Stimulated activated CD4-positive, alpha-beta T cell treated with anti-CD3 and anti-CD28 coated beads, Interleukin-4, amount 100 ng/mL, for 1 hour (primary cell): ENCODE results near the gene P3H3.

Experiments used
- DNase-seq: peaks from one replicate; pipeline ENCODE4 v3.0.0-alpha.2; 2020

The P3H3 gene, protein sequence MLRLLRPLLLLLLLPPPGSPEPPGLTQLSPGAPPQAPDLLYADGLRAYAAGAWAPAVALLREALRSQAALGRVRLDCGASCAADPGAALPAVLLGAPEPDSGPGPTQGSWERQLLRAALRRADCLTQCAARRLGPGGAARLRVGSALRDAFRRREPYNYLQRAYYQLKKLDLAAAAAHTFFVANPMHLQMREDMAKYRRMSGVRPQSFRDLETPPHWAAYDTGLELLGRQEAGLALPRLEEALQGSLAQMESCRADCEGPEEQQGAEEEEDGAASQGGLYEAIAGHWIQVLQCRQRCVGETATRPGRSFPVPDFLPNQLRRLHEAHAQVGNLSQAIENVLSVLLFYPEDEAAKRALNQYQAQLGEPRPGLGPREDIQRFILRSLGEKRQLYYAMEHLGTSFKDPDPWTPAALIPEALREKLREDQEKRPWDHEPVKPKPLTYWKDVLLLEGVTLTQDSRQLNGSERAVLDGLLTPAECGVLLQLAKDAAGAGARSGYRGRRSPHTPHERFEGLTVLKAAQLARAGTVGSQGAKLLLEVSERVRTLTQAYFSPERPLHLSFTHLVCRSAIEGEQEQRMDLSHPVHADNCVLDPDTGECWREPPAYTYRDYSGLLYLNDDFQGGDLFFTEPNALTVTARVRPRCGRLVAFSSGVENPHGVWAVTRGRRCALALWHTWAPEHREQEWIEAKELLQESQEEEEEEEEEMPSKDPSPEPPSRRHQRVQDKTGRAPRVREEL

DNA sequence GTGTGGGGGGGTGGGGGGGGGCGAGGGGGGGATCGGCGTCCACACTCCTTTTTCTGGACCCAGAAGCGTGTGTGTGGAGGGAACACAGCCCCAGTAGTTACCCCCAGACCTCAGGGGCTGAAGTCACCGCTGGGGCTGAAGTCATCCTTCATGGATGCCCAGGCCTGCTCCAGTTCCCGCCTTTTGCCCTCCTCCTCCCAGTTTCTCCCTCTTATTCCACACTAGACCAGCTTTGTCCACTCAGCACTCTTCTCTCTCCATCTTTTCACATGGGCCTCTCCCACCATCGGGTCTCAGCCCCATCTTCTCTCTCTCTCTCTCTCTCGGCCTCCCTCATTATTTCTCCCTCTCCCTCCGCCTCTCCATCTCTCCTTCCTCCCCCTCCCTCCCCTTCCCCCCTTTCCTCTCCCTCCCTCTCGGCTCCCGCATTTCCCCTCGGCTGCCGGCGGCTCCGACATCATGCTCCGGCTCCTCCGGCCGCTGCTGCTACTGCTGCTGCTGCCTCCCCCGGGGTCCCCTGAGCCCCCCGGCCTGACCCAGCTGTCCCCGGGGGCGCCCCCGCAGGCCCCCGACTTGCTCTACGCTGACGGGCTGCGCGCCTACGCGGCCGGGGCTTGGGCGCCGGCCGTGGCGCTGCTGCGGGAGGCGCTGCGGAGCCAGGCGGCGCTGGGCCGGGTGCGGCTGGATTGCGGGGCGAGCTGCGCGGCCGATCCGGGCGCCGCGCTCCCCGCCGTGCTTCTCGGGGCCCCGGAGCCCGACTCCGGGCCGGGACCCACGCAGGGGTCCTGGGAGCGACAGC, at the start of gene P3H3:
P3H3 (plus strand) TSS at position 426 of the 799 bp plus-strand sequence; CDS start at position 460, 34 bp downstream.
- peak; percentile 32 for DNase-seq

DNA sequence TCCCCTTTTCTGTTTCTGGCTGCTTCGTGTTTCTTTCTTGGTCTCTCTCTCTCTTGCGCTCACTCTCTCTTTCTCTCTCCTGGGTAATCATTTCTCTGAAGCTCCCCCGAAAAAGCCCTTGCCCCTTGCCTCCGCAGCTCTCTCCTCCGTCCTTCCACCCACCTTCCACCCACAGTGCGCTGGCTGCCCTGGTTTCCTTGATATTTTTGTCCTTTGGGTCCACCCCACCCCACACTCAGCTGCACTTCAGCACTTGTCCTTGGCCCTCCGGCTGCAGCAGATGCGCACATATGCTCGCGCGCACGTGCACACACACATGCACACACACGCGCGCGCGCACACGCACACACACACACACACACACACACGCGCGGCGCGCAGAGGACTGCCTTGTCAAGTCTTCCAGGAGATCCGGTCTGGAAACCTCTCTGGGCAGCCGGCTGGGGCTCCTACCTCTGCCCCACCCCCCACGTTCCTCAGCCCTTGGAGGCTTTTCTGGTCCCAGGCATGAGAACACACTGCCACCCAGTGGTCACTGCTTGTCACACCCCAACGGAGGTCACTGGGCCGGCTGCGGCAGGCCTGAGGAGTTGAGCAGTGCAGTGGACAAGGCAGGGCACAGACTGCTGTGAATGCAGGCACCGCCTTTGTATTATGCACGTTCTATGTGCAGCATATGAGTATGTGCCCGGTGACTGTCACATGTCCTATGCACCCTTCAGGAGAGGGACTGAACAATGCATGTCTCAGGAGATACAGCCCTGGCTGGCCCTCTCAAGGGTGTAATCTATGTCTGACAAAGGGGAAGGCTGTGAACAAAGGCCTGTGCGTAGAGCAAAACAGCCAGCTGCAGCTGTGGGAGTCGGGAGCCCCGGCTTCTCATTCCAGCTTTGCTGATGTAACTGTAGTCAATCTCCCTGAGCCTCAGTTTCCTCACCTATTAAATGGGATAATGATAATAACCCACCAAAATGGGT, 49.3 kb upstream of the P3H3 start:
- peak; percentile 86 for DNase-seq

DNA sequence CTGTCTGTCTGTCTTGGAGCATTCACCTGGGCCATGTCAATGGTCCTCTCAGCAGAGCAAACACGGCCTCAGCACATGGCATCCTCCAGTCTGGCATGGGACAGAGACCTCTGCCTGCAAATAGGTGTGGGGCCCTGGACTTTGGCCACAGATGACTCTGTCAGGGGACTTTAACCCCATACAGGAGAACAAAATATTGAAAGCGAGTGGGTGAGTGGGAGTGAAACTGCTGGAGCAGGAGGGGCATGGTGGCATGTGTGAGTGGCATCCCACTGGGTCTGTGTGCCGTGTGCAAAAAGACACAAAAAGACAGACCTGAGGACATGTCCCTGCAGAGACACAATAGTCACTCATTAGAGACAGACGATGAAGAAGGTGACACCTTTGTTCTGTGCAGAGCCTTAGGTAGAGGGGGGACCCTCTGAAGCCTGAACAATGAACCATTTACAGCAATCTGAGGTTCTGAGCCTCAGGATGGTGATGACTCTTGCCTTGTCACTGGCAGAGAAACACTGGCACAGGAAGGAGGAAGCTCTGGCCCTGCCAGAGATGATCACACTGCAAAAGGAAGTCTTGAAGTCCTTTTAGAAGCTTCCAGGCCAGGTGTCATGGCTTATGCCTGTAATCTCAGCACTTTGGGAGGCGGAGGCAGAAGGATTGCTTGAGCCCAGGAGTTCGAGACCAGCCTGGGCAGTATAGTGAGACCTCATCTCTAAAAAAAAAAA, 48.3 kb upstream of the P3H3 start:
- no peak for DNase-seq

DNA sequence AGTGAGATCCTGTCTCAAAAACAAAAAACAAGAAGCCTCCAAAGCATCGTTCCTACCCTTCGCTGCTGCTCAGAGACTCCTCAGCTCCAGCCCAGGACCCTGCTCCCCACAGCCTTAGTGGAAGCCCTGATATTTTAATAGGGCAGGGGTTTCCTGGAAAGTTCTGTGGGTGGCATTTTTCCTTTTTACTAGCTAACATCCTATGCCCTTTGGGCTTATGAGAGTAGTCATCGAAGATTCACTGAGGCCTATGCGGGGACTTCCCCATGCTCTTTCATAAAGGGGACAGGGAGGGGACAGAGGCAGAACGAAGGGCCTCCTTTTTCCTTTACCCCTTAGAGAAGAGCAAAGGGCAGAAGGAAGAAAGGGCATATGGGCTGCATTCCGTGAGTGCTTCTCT, 47.6 kb upstream of the P3H3 start:
- no peak for DNase-seq

DNA sequence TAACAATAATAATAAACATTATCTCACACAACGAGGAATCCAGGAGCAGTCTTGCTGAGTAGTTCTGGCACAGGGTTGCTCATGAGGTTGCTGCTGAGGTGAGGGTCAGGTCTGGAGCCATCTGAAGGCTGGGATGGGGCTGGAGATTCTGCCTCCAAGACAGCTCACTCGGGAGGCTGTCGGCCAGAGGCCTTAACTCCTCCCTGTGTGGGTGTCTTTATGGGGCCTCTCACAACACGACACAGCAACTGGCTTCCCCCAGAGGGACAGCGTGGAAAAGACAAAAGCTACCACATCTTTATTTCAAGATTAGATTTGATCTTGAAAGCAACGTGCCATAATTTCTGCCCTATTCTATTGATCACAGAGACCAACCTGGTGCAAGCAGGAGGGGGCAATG, 46.1 kb upstream of the P3H3 start:
- DNase-seq = no peak

DNA sequence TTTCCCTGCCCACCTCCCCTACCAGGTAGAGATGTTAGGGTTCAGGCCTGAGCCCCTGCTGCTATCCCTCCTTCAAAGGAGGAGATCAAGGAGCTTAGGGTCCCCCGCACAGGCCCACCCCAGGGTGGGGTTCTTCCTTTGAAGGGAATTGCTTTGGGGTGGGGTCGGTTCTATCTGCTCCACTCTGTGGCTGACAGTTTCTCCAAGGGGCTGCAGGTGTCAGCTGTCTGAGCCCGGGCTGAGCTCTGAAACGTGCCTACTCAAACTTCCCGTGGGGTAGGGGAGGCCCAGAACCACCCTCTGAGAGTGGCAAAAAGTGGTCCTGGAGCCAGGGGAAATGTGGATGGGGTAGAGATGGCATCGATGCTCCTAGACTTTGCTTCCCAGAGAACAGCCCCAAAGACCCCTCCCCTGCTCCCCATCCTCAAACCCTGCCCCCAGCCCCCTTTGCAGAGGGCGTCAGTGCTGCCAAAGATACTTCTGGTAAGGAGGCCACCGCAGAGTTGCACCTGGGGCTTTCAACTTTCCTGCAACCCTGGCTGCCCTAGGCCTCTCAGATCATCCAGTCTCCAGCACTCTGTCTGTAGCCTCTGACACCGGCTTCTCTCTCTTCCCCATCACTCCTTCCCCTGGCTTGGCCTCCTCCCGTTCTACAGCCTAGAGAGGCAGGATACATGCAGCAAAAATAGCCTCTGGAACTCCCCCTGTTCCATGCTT, 45.2 kb upstream of the P3H3 start:
- DNase-seq = no peak

DNA sequence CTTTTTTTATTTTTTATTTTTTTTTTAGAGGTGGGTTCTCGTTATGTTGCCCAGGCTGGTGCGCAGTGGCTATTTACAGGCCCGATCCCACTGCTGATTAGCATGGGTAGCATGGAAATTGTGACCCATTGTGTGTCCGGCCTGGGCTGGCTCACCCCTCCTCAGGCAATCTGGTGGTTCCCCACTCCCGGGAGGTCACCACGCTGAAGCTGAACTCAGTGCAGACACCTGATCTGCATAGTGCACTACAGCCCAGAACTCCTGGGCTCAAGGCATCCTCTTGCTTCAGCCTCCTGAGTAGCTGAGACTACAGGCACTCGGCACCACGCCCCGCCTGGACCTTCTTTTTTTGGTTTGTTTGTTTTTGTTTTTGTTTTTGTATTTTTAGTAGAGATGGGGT, 44.4 kb upstream of the P3H3 start:
- DNase-seq = no peak

DNA sequence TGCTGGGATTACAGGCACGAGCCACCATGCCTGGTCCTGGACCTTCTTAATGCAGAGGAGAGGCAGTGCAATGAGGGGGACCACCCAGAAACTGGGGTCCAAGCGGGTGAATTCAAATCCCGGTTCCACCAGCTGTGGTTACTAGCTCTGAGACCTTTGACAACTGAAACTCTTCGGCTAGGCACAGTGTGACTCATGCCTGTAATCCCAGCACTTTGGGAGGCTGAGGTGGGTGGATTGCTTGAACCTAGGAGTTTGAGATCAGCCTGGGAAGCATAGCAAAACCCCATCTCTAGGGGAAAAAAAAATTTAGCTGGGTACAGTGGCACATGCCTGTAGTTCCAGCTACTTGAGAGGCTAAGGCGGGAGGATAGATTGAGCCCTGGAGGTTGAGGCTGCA, 43.9 kb upstream of the P3H3 start:
- DNase-seq = no peak

DNA sequence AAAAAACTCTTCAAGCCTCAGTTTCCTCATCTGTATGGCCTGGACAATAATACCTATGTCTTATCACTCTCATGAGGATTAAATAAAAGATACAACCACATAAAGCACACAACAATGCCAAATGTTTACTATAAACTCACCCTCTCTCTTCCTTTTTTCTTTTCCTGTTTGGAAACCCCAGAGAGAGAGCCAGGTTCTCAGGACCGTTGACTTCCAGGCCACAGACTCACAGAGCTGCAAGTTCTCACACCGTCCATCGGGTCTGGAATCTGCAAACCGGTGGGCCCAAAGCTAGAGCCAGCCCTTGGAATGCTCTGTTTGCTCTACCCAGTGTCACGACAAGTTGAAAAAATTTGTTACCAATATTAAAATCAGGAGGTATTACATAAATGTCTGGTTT, 43.4 kb upstream of the P3H3 start:
- DNase-seq = no peak

DNA sequence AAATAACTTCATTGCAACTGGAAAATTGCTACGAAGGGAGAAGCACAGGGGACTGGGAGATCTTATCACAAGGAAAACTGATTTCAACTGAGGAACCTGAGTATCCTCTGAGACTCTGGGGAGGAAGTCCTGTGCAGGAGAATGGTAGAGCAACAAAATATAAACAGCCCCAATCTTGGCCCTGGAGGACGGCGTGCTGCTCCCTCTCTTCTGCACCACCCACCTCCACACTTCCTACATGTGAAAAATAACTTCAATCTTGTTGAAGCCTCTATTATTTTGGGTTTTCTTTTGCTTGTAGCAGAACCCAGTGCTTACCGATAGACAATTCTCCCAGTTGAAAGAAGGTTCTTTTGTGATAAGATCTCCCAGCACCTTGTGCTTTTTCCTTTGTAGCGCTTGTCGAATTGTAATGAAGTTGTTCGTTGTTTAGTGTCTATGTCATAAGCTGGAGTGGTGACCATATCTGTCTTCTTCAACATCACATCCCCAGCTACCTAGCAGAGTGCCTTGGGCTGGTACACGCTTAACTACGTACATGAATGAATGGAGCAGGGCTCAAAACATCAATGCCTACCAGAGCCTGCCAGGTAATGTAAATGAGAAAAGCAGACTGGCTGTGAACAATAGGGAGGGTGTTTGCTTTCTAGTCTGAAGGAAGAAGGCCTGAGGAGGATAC, 41.7 kb upstream of the P3H3 start:
- DNase-seq = no peak

DNA sequence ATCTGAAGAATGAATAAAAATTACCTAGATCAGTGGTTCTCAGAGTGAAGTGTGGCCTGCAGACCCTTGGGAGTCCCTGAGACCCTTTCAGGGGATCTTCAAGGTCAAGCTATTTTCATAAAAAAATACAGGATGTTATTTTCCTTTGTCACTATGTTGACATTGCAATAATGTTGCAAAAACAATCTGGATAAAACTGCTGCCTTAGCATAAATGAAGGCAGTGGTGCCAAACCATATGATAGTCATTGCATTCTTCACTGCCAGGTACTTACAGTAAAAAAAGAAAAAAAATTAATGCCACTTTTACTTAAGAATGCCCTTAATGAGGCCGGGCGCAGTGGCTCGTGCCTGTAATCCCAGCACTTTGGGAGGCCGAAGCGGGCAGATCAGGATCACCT, 40.9 kb upstream of the P3H3 start:
- no peak for DNase-seq

DNA sequence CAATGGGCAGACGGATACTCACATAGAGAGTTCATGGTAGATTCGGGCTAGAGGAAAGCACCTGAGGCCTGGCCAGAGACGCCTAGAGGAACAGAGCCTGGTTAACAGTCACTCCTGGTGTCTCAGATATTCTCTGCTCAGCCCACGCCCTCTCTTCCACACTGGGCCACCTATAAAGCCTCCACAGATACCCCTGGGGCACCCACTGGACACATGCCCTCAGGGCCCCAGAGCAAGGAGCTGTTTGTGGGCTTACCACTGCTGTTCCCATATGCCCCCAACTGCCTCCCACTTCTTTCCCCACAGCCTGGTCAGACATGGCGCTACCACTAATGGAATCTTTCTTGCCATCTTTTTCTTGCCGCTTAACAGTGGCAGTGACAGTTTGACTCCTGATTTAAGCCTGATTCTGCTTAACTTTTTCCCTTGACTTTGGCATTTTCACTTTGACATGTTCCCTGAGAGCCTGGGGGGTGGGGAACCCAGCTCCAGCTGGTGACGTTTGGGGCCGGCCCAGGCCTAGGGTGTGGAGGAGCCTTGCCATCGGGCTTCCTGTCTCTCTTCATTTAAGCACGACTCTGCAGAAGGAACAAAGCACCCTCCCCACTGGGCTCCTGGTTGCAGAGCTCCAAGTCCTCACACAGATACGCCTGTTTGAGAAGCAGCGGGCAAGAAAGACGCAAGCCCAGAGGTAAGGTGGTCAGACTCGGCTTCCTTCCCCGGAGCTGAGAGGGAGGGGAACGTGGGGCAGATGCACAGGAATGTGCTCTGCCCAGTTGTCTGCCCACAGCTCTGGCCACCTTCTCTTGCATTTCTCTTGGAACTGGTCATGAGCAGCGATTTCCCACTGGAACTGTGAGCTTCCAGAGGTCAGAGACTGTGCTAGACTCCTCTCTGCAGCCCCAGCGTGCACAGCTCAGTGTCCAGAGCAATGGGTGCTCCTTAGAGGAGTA, 39.0 kb upstream of the P3H3 start, which contains the start of gene CD4:
CD4 (plus strand) TSS at position 557 of the 953 bp plus-strand sequence. CDS start 10,611 bp downstream, outside the sequence.
- DNase-seq = peak; percentile 74

DNA sequence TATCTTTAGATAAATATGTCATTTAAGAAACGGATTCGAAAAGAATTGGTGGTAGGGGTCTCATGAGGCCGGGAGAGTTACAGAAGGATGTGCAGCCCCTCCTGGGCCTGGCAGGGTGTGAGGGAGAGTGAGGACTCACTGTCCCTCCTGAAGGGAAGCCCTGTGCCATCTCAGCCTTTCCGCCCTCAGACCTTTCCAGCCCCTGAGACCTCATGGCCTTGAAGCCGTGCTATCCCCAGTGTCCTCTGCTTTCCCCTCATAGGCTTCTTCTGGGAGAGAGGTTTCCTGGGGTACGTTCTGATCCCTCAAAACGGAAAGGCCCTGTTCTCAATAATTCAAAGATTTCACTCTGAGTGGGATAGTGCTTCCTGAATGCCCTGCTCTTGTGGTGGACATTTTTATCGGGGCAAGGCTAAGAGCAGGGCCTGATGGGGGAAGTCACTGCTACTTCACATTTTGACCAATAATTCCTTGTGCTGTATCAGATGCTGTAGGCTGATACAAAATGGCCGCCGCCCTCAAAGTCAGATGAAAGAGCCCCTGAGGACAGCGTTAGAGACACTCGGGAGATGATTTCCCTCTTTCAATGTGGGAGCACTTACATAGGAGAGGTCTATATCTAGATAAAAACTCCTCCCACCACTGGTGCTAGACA, 37.6 kb upstream of the P3H3 start:
- peak; percentile 52 for DNase-seq

DNA sequence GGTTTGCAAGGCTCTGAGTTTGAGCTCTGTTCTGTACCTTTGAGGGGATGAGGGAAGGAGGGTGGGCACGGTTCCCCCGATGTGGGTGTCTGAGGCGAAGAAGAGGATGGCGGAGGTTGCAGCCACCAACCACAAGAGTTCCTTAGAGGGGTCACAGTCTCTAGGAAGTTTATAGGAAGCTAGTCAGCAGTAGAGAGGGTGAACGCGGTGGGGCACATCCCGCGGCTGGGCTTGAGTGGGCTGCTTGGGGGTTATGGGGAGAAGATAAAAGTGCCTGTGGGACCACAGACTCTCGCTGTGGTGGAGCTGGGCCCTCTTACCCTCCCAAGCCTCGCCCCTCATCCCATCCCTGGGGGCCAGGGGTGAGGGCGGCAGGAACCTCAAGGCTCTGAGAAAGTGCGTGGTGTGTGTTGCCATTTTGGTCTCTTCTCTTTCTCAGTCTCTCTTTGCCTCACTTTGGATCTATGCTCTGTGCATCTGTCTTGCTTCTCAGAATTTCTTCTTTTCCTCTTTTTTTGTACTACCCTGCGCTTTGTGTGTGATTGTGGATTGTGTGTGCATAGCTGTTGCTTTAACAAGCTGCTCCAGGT, 36.2 kb upstream of the P3H3 start:
- no peak for DNase-seq

DNA sequence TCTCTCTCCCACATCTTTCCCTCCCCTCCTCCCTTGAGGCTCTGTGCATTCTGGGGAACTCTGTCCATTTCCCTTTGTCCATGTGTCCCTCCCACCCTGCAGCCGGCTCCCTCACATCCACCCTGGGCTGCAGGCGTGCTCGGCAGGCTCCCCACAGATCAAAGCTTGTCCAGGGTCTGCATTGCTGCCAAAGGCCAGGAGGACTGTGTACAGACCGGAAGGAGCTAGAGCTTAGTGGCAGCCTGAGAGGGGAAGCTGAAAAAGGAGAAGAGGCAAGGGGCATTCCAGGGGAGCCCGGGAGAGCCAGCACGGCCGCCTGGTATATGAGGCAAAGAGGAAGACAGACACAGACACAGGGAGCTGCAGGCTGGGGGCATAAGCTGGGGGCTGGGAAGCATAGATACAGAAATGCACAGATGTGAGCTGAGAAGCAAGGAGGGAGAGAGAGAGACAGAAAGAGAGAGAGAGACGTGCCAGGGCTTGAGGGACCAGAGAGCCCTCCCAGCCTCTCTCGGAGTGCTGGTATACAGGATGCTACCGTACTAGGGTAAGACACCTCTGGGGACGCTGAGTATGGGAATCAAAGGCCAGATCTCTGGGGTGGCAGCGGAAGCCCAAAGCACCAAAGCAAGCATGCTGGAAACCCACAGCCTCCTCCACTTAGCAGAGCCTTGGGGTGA, 35.5 kb upstream of the P3H3 start:
- no peak for DNase-seq

DNA sequence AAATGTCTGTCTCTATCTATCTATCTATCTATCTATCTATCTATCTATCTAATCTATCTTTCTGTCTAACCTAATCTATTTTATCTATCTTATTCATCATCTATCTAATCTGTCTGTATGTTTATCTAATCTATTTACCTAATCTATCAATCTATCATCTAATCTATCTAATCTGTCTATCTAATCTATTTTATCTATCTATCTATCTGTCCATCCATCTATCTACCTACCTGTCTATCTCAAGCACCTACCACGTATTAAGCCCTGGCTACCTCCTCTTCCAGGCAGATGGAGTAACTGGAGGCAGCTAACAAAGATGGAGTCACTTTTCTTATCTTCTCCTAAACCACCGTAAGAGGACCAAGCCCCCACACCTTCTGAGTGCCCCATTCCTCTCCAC, 33.1 kb upstream of the P3H3 start:
- no peak for DNase-seq

DNA sequence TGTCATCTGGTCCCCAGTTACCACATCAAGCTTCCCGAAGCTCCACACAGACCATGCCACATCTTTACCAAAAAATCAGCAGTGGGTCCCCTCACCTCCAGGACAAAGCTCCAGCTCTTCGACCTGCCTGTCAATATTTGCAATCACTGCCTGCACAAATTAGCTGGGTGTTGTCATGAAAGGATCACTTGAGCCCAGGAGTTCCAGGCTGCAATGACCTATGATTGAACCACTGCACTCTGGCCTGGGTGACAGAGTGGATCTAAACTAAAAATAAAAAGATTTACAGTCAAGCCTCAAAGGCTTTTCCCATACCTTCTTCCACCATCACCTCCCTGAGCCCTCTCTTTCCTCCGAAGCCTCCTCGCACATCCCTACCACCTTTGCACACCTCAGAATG, 31.6 kb upstream of the P3H3 start:
- DNase-seq = no peak
